Activated CD4-positive, alpha-beta T cell treated with anti-CD3 and anti-CD28 coated beads, Interleukin-2, amount 50 U/mL, for 16 hours (primary cell): ENCODE results near the gene KNTC1.
"Not testable (repeated sequence)": the region's sequence is repeated elsewhere in the genome, so short reads cannot be mapped to it uniquely, and the experiment has no call there.

Source experiments
- DNase-seq: peaks from one replicate; pipeline ENCODE4 v3.0.0-alpha.2; 2020

The KNTC1 gene

GRCh38 chr12:122526683-122527477 lies at the start of gene KNTC1, which contains the start of gene RSRC2:
KNTC1 (plus strand) TSS chr12:122527249; CDS start chr12:122530064, 2,815 bp downstream.
RSRC2 (minus strand) TSS chr12:122526936; CDS start chr12:122526853, 83 bp downstream.
- peak; percentile 100 for DNase-seq

GRCh38 chr12:122480753-122481152 lies 46.3 kb upstream of the KNTC1 start:
- no peak for DNase-seq

- DNase-seq = no peak
These were observed 45.2 kb upstream of the KNTC1 start for GRCh38 chr12:122481861-122482260.

GRCh38 chr12:122483969-122484368 lies 43.1 kb upstream of the KNTC1 start:
- no peak for DNase-seq

GRCh38 chr12:122484385-122484784 lies 42.7 kb upstream of the KNTC1 start:
- DNase-seq = not testable (repeated sequence)

GRCh38 chr12:122486360-122486759 lies 40.7 kb upstream of the KNTC1 start:
- not testable (repeated sequence) for DNase-seq

GRCh38 chr12:122486805-122487426 lies 40.1 kb upstream of the KNTC1 start:
- no peak for DNase-seq

GRCh38 chr12:122487807-122488206 lies 39.2 kb upstream of the KNTC1 start:
- DNase-seq = not testable (repeated sequence)

GRCh38 chr12:122489038-122489437 lies 38.0 kb upstream of the KNTC1 start:
- no peak for DNase-seq

- no peak for DNase-seq
These were observed 35.1 kb upstream of the KNTC1 start for GRCh38 chr12:122491991-122492390.

GRCh38 chr12:122493222-122493621 lies 33.8 kb upstream of the KNTC1 start:
- not testable (repeated sequence) for DNase-seq

- no peak for DNase-seq
These were observed 31.8 kb upstream of the KNTC1 start for GRCh38 chr12:122495258-122495657.

GRCh38 chr12:122499991-122500684 lies 26.9 kb upstream of the KNTC1 start:
- DNase-seq = peak; percentile 59

GRCh38 chr12:122500685-122501488 lies 26.2 kb upstream of the KNTC1 start, which contains the start of gene ZCCHC8:
ZCCHC8 (minus strand) TSS chr12:122500932; CDS start chr12:122500840, 92 bp downstream.
- peak; percentile 99 for DNase-seq

- no peak for DNase-seq
These were observed 25.5 kb upstream of the KNTC1 start for GRCh38 chr12:122501489-122501989.

- no peak for DNase-seq
These were observed 23.8 kb upstream of the KNTC1 start for GRCh38 chr12:122503147-122503751.

- DNase-seq = no peak
These were observed 23.1 kb upstream of the KNTC1 start for GRCh38 chr12:122503783-122504590.

GRCh38 chr12:122505419-122506051 lies 21.5 kb upstream of the KNTC1 start:
- DNase-seq = no peak

- DNase-seq = no peak
These were observed 20.6 kb upstream of the KNTC1 start for GRCh38 chr12:122506393-122506938.

GRCh38 chr12:122508163-122508562 lies 18.9 kb upstream of the KNTC1 start:
- no peak for DNase-seq
